Urothelium cell line (cell line): Measurements from ENCODE around the gene CPEB4.
A peak's percentile ranks its signal among the peaks of the same experiment; 100 is the strongest.

Experiments used
- DNase-seq: peaks from one replicate; pipeline ENCODE4 v3.0.0; 2011; ENCODE audit warnings: low spot score, mixed read lengths
- FAIRE-seq: peaks from 2 replicates; lab custom pipeline; 2011; peaks lifted over from hg19 to GRCh38; lab: Jason Lieb, UNC

The CPEB4 gene

GRCh38 chr5:173858670-173859407, 29.3 kb upstream of the CPEB4 start:
- no peak for FAIRE-seq

GRCh38 chr5:173859408-173860159, 28.6 kb upstream of the CPEB4 start:
- DNase-seq = peak; percentile 40
- no peak for FAIRE-seq

More at GRCh38 chr5:173858670-173859407, 29.3 kb upstream of the CPEB4 start:
- no peak for DNase-seq

- DNase-seq (no peak), FAIRE-seq (no peak)
These were observed 26.1 kb upstream of the CPEB4 start for GRCh38 chr5:173862047-173862477.

GRCh38 chr5:173863359-173863758, 24.8 kb upstream of the CPEB4 start:
- DNase-seq (no peak), FAIRE-seq (no peak)

DNA sequence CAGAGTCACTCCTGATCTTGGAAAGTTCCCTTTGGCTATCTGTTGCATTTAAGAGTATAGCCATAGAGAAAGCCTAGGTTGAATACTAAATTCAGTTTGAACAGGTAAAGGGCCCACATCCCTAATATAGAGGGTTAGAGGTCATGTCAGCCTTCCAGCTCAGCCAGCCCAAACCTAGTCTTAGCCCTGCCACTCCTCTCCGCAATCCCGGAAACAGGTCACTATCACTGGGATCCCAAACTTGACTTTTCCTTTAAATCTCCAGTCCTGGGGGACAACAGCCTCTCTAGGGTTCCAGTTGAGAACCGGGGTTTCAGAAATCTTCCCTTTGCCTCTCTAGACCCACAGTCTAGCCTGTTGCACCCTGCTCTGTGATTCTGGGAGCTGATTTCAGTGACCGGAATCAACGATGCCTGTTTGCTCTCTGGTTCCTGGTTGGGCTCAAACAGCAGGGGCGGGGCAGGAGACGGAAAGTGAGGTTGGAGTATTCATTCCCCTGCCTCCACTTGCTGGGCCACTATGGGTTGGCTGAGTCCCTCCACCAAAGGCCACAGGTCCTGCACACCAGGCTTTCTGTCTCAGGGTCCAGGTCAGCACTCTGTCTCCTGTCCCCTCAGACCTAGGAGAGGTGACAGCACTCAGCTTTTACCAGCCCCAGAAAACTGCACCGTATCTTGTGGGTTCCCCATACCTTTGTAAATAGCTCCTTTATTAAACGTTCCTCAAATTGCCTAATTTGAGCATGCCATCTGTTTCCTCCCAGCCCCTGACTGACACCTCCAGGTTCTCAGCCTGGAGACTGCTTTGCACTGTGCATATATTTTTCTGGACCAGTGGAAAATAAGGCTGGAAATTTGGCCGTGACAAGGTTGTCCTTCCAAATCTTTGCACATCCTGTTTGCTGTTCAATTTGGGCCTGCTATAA, 23.8 kb upstream of the CPEB4 start:
- DNase-seq (no peak), FAIRE-seq (no peak)

DNA sequence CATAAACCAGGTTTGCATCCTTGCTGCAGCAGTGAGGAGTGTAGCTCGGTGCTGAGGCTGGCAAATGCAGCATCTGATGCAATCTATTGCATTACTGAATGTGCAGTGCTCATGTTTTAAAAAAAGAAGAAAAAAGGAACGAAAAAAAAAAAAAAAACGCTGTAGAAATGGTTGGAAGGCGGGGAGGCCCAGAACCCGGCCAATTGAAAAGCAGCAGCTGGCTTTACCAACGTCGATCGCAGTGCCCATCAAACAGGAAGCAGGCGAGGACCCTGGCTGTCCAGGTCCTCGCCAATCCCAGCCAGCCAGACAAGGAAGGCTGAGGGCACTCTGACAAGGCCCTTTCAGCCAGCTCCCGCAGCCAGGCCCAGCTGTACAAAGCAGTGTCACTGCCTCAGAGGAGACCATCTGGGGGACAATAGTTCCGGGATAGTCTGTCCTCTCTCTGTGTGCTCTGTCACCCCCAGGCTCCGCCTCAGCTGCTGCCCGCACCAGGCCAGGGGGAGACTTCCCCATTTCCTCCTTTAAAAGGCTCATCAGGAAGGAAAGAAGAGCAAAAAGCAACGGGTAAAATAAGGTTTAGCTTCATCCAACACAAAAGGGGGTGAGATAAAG, 21.8 kb upstream of the CPEB4 start:
- DNase-seq (no peak), FAIRE-seq (no peak)

DNA sequence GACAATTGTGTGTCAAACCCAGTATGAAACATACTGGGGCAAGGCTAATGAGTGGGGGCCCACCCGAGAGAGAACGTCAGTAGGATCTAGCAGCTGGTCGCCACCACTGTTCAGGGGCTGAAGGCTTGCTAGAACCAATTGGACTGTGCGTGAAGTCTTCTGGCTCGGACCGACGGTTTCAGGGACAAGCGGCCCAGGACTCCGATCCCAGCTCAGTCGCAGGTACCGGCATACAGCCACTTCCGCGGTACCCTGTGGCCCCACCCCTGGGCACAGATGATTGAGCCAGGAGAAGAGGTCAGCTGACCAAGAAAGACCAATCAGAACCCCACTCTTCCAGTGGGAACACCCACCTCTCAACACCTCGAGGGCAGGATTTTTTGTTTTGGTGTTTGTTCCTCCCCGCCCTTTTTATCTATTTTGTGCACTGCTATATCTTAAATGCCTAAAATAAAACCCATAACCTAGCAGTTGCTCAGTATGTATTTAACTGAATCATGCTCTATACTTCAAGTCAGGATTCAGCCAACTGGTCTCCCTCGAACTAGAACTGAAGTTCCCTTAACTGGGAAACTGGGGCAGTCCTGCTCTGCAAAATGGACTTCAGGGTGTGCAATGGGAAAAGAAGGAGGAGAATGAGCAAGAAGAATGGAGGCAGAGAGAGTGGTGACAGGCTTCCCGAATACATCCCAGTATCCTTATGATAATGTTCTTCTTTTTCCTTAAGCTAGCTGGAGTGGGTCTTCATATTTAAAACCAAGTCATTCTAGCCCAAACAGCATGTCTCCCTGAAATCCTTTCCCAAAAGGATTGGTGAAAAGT, 21.1 kb upstream of the CPEB4 start:
- DNase-seq (no peak), FAIRE-seq (no peak)

GRCh38 chr5:173868096-173868880, 19.9 kb upstream of the CPEB4 start:
- FAIRE-seq = peak; percentile 13

GRCh38 chr5:173869316-173869715, 18.8 kb upstream of the CPEB4 start:
- DNase-seq = no peak
- FAIRE-seq = no peak

More at GRCh38 chr5:173868096-173868880, 19.9 kb upstream of the CPEB4 start:
- peak; percentile 57 for DNase-seq

DNA sequence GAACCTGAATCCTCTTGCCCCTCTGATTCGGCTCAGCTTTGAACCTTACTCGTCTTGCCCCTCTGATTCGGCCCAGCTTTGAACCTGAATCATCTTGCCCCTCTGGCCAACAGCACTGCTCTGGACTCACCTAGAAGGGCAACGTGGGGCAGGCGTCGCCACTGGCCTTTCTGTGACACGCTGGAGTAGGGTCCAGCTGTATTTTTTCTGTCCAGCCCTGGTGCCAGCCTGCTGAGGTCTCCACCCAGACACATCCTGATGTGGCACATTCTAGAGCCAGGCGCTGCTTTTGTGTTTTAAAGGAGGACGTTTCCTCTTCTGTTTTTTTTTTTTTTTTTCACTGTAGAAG, 15.2 kb upstream of the CPEB4 start:
- FAIRE-seq = no peak
- DNase-seq = no peak

DNA sequence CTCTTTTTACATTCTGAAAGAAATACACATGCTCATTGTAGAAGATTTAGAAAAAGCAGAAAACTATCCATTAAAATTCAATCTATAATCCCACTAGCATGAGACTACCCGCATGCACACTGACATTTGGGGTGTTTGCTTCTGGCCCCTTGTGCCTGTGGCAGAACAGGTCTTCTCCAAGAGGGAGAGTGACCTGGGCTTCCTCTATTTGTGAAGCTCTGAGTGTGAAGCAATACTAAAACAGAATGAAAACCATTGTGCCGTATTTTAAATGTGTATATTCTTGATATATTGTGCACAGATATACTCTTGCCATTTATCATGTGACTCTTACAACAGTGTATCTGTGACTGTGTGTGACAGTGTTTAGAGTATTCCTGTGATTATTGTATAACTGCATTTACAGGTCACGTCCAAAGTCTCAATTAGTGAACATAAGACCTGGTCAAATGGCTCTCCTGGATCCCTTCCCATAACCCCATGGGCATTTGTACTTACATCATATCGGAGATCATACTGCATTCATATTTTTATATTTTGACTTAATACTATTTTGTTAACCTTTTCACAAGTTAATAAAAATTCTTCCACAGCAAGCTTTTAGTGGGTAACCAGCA, 14.7 kb upstream of the CPEB4 start:
- DNase-seq (no peak), FAIRE-seq (no peak)

- DNase-seq (no peak), FAIRE-seq (no peak)
These were observed 13.0 kb upstream of the CPEB4 start for GRCh38 chr5:173875189-173875588.

DNA sequence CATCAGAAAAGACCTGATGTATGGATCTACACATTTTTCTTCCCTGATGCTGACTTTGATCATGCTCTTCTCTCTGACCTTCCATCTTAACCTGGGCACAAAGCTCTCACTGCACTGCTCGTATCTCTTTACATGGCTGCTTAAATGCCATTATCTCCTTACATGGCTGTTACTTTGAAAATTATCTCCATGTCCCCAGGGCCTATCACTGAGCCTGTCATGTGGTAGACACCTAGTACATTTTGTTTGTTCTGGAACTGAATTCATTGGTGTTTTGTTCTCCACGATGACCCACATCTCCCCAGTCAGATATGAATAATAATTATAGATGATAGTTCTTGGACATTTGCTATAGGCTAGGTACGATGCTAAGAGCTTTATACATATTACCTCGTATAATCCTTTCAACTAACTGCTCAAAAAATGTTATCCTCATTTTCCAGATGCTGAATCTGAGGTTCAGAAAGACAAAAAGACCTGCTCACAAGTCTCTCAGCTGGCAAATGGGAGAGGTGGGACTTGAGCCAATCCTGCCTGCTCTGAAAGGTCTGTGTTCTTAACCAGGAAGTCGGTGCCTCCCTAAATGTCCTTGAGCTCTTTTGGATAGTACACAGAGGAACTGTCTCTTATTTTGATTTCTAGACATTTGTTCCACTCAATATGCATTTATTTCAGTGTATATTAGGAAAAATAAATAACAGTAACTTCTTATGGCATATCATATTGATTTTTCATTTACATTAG, 9.8 kb upstream of the CPEB4 start:
- FAIRE-seq = no peak
- DNase-seq = no peak

GRCh38 chr5:173880306-173880985, 7.7 kb upstream of the CPEB4 start:
- no peak for DNase-seq

GRCh38 chr5:173881811-173882575, 6.2 kb upstream of the CPEB4 start:
- no peak for FAIRE-seq

More at GRCh38 chr5:173880306-173880985, 7.7 kb upstream of the CPEB4 start:
- no peak for FAIRE-seq

DNA sequence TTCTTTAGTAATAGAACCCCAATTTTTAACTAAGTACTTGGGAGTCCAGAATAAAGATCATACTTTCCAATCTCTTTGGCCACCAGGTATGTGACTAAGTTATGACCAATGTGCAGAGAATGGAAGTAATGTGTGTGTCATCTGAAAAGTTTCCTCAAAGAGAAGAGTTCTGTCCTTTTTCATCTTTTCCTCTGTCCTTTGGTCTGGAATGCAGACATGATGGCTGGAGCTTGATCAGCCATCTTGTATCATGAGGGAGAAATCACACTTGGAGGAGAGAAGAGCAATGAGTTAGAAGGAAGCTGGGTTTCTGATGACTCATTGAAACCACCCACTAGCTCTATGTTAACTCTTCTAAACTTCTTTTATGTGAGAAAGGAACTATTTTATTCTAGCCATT, 5.5 kb upstream of the CPEB4 start:
- no peak for DNase-seq
- no peak for FAIRE-seq

More at GRCh38 chr5:173881811-173882575, 6.2 kb upstream of the CPEB4 start:
- DNase-seq = peak; percentile 54
